Heart left ventricle (tissue), 13 donors: ENCODE measurements around the gene STARD8.

Experiments used
- CTCF ChIP-seq, 12 donors: fragments of 200-600 bp; sonication (generic) in 4 of 12; IDR thresholded peaks; one replicate each; pipeline versions ENCODE4 v1.5.0 to v1.8.0; 2018 to 2022; ENCODE audit warnings: antibody characterized with exemption in 12 of 12, mild to moderate bottlenecking in 5 of 12
- POLR2A ChIP-seq, 2 donors: fragments of 450-650 bp; IDR thresholded peaks; one replicate each; pipeline ENCODE4 v1.6.1; 2017; ENCODE audit warnings: antibody characterized with exemption in 2 of 2, mild to moderate bottlenecking in 2 of 2, moderate library complexity in 2 of 2
- donor health status: ischemic (EF 13 %, LVEDD 7.1; RV severe dilation, severe dysfunction).
- donor health status: DM: no; HTN: yes; CAD: no.
- donor health status: DM: no; HTN: no; CAD: no.
- donor health status: ischemic (EF 25% LVEDD 6.9; RV normal size, moderate dysfunction).
- donor health status: ischemic (EF 25% LVEDD 5.7; RV mildly dilated, moderate dysfunction).
- donor health status: ischemic (EF 35%, LVEDD 5.7; RV mildly dilated, moderate dysfunction).
- donor health status: nonischemic (EF 11% LVEDD 7.7; RV severe dilation, severe dysfunction).
- donor health status: DM: yes; HTN: yes; CAD: no.
- donor health status: PGD.
- donor health status: ischemic (EF 29% LVEDD 5.4; RV normal size, mild dysfunction).
- donor health status: nonischemic (EF 23%, LVEDD 6.1; RV moderate dilation, normal function).

- TF ChIP-seq CTCF (IDR thresholded peaks at IDR 0.05) (no peak), POLR2A (IDR thresholded peaks at IDR 0.05) (no peak)
Observed at GRCh38 chrX:68598841-68599240, 48.6 kb upstream of the STARD8 start.
